HEK293 (cell line): ENCODE data around the gene ADGRB3.

Experiments
- CTCF ChIA-PET: fragments of 350-600 bp; formaldehyde crosslinking; extraction: SDS; loops from one replicate; lab custom pipeline; 2021; ENCODE audit warnings: antibody characterized with exemption; lab: Yijun Ruan, JAX
- POLR2A ChIA-PET: fragments of 300-600 bp; formaldehyde crosslinking; extraction: SDS; loops from one replicate; lab custom pipeline; 2020; ENCODE audit warnings: antibody characterized with exemption, inconsistent platforms; lab: Yijun Ruan, JAX
- H3K27ac ChIP-seq: fragments of 200-500 bp; sonication (Bioruptor generic); 2 replicates; pipeline ENCODE4 v1.5.1; 2014; ENCODE audit warnings: low read depth, low read length, control low read depth, inconsistent platforms; ENCODE audit errors: extremely low read depth
- H3K36me3 ChIP-seq, 2 experiments: fragments of 200-500 bp in 1 of 2; sonication (Bioruptor generic) in 1 of 2; 1 replicate in 1 of 2; 2 replicates in 1 of 2; pipeline ENCODE4 v1.5.1; 2014 to 2017; ENCODE audit warnings: inconsistent platforms in 2 of 2, low read length in 2 of 2; ENCODE audit not compliant: control insufficient read depth in 2 of 2, insufficient read depth in 1 of 2
- H3K4me1 ChIP-seq: fragments of 200-500 bp; sonication (Bioruptor generic); 2 replicates; pipeline ENCODE4 v1.5.1; 2014; ENCODE audit warnings: mild to moderate bottlenecking, low read length, inconsistent platforms; ENCODE audit not compliant: control insufficient read depth, insufficient read depth
- H3K4me3 ChIP-seq: 2 replicates; pipeline ENCODE4 v1.5.1; 2011; ENCODE audit warnings: low read depth, mild to moderate bottlenecking, control low read depth, low read length, moderate library complexity
- H3K9me3 ChIP-seq: fragments of 200-500 bp; sonication (Bioruptor generic); 2 replicates; pipeline ENCODE4 v1.5.1; 2014; ENCODE audit warnings: low read depth, low read length, inconsistent platforms; ENCODE audit not compliant: control insufficient read depth, insufficient read depth
- BCL11A ChIP-seq: fragments of 450-650 bp; formaldehyde crosslinking; IDR thresholded peaks from 2 replicates; pipeline ENCODE4 v1.5.1; 2016; ENCODE audit warnings: low read depth, missing biosample characterization, missing genetic modification characterization
- KLF16 ChIP-seq: fragments of 450-650 bp; formaldehyde crosslinking; IDR thresholded peaks from 2 replicates; pipeline ENCODE4 v1.5.1; 2017; ENCODE audit warnings: missing biosample characterization, missing genetic modification characterization
- MYNN ChIP-seq: fragments of 450-650 bp; formaldehyde crosslinking; IDR thresholded peaks from 2 replicates; pipeline ENCODE4 v1.5.1; 2016; ENCODE audit warnings: missing biosample characterization, missing genetic modification characterization, borderline replicate concordance
- PRDM4 ChIP-seq: fragments of 450-650 bp; formaldehyde crosslinking; IDR thresholded peaks from 2 replicates; pipeline ENCODE4 v1.5.1; 2017; ENCODE audit warnings: missing biosample characterization, missing genetic modification characterization
- RBAK ChIP-seq: fragments of 450-650 bp; formaldehyde crosslinking; IDR thresholded peaks from 2 replicates; pipeline ENCODE4 v1.5.1; 2016; ENCODE audit warnings: missing biosample characterization, missing genetic modification characterization
- ZBTB11 ChIP-seq: fragments of 450-650 bp; formaldehyde crosslinking; conservative IDR thresholded peaks from 2 replicates; pipeline ENCODE4 v1.5.1; 2016; ENCODE audit warnings: low read depth, missing biosample characterization, missing genetic modification characterization
- ZBTB44 ChIP-seq: fragments of 450-650 bp; IDR thresholded peaks from 2 replicates; pipeline ENCODE4 v1.5.1; 2018; ENCODE audit warnings: missing biosample characterization, mild to moderate bottlenecking, missing genetic modification characterization
- ZFHX2 ChIP-seq: fragments of 450-650 bp; formaldehyde crosslinking; conservative IDR thresholded peaks from 2 replicates; pipeline ENCODE4 v1.5.1; 2016; ENCODE audit warnings: missing biosample characterization, missing genetic modification characterization
- ZFP41 ChIP-seq: fragments of 450-650 bp; formaldehyde crosslinking; IDR thresholded peaks from 2 replicates; pipeline ENCODE4 v1.5.1; 2016; ENCODE audit warnings: missing biosample characterization, missing genetic modification characterization, borderline replicate concordance
- ZIC2 ChIP-seq: fragments of 450-650 bp; formaldehyde crosslinking; IDR thresholded peaks from 2 replicates; pipeline ENCODE4 v1.5.1; 2016; ENCODE audit warnings: missing biosample characterization, missing genetic modification characterization
- ZNF169 ChIP-seq: fragments of 450-650 bp; formaldehyde crosslinking; IDR thresholded peaks from 2 replicates; pipeline ENCODE4 v1.5.1; 2016; ENCODE audit warnings: missing biosample characterization, missing genetic modification characterization
- ZNF175 ChIP-seq: fragments of 450-650 bp; formaldehyde crosslinking; IDR thresholded peaks from 2 replicates; pipeline ENCODE4 v1.5.1; 2016; ENCODE audit warnings: missing biosample characterization, missing genetic modification characterization
- ZNF211 ChIP-seq: fragments of 450-650 bp; formaldehyde crosslinking; IDR thresholded peaks from 2 replicates; pipeline ENCODE4 v1.5.1; 2016; ENCODE audit warnings: low read depth, missing biosample characterization, missing genetic modification characterization
- ZNF214 ChIP-seq: fragments of 450-650 bp; formaldehyde crosslinking; IDR thresholded peaks from 2 replicates; pipeline ENCODE4 v1.5.1; 2017; ENCODE audit warnings: missing biosample characterization, mild to moderate bottlenecking, missing genetic modification characterization, borderline replicate concordance
- ZNF266 ChIP-seq: fragments of 450-650 bp; formaldehyde crosslinking; IDR thresholded peaks from 2 replicates; pipeline ENCODE4 v1.5.1; 2016; ENCODE audit warnings: missing biosample characterization, missing genetic modification characterization, low read depth
- ZNF521 ChIP-seq: fragments of 450-650 bp; formaldehyde crosslinking; IDR thresholded peaks from 2 replicates; pipeline ENCODE4 v1.5.1; 2017; ENCODE audit warnings: missing biosample characterization, mild to moderate bottlenecking, missing genetic modification characterization
- ZNF645 ChIP-seq: fragments of 450-650 bp; formaldehyde crosslinking; IDR thresholded peaks from 2 replicates; pipeline ENCODE4; 2016; ENCODE audit warnings: missing biosample characterization, missing genetic modification characterization
- ZNF664 ChIP-seq: fragments of 450-650 bp; formaldehyde crosslinking; IDR thresholded peaks from 2 replicates; pipeline ENCODE4 v1.5.1; 2016; ENCODE audit warnings: missing biosample characterization, missing genetic modification characterization
- ZSCAN16 ChIP-seq: fragments of 450-650 bp; formaldehyde crosslinking; IDR thresholded peaks from 2 replicates; pipeline ENCODE4 v1.5.1; 2016; ENCODE audit warnings: missing biosample characterization, missing genetic modification characterization
- ZSCAN23 ChIP-seq: fragments of 450-650 bp; formaldehyde crosslinking; IDR thresholded peaks from 2 replicates; pipeline ENCODE4 v1.5.1; 2016; ENCODE audit warnings: missing biosample characterization, missing genetic modification characterization
- ZXDB ChIP-seq: fragments of 450-650 bp; formaldehyde crosslinking; IDR thresholded peaks from 2 replicates; pipeline ENCODE4 v1.5.1; 2016; ENCODE audit warnings: missing biosample characterization, missing genetic modification characterization

ADGRB3 gene

GRCh38 chr6:69038841-69039240 is 403.8 kb downstream of the ADGRB3 start:
- Histone ChIP-seq H3K4me1 (no peaks in the 10 kb centered on the region), H3K27ac (no peak overlapping the region), H3K36me3 (no peaks in the 10 kb centered on the region), H3K4me3 (no peak overlapping the region), H3K9me3 (no peaks in the 10 kb centered on the region)
- ChIA-PET POLR2A (no interaction called here), CTCF (no interaction called here)
- TF ChIP-seq ZNF211 (tag by site-specific recombination), result no peak
- TF ChIP-seq ZSCAN16 (tag by site-specific recombination), result no peak
- no peak for TF ChIP-seq RBAK (tag by site-specific recombination)

- TF ChIP-seq ZBTB44 (tag by site-specific recombination), result no peak
- TF ChIP-seq ZFP41 (tag by site-specific recombination), result no peak
- TF ChIP-seq BCL11A, result no peak
- no peak for TF ChIP-seq ZNF214 (tag by site-specific recombination)
- no peak for TF ChIP-seq ZNF266 (tag by site-specific recombination)
- TF ChIP-seq ZXDB (tag by site-specific recombination), result no peak
- TF ChIP-seq ZSCAN23 (tag by site-specific recombination), result no peak
- TF ChIP-seq KLF16, result no peak
- no peak for TF ChIP-seq ZNF645 (tag by site-specific recombination)
- no peak for TF ChIP-seq ZNF664
- no peak for TF ChIP-seq ZNF175
- TF ChIP-seq ZNF521 (tag by site-specific recombination), result no peak
- TF ChIP-seq ZIC2 (tag by site-specific recombination), result no peak
- TF ChIP-seq PRDM4 (tag by site-specific recombination), result no peak
- TF ChIP-seq MYNN (tag by site-specific recombination), result no peak
- TF ChIP-seq ZFHX2 (tag by site-specific recombination), result no peak
- TF ChIP-seq ZNF211 (tag by site-specific recombination), result no peak
- TF ChIP-seq ZBTB11 (tag by site-specific recombination), result no peak
- no peak for TF ChIP-seq ZNF169 (tag by site-specific recombination)
- ChIA-PET POLR2A (no interaction called here), CTCF (no interaction called here)
- no peaks in the 10 kb centered on the region for H3K9me3 ChIP-seq
- H3K36me3 ChIP-seq, result no peaks in the 10 kb centered on the region
- H3K27ac ChIP-seq, result no peak overlapping the region
- H3K4me3 ChIP-seq, result no peak overlapping the region
- H3K4me1 ChIP-seq, result no peaks in the 10 kb centered on the region
Measured at GRCh38 chr6:69042297-69042696, 407.2 kb downstream of the ADGRB3 start.
